GM15510 (cell line): ENCODE measurements around the gene ATG2A.

Experiments used
- POLR2A ChIP-seq: IDR thresholded peaks from 3 replicates; pipeline ENCODE4 v1.6.1; 2011; ENCODE audit warnings: borderline replicate concordance; ENCODE audit not compliant: insufficient read length; ENCODE audit errors: extremely low read depth

The ATG2A gene

DNA sequence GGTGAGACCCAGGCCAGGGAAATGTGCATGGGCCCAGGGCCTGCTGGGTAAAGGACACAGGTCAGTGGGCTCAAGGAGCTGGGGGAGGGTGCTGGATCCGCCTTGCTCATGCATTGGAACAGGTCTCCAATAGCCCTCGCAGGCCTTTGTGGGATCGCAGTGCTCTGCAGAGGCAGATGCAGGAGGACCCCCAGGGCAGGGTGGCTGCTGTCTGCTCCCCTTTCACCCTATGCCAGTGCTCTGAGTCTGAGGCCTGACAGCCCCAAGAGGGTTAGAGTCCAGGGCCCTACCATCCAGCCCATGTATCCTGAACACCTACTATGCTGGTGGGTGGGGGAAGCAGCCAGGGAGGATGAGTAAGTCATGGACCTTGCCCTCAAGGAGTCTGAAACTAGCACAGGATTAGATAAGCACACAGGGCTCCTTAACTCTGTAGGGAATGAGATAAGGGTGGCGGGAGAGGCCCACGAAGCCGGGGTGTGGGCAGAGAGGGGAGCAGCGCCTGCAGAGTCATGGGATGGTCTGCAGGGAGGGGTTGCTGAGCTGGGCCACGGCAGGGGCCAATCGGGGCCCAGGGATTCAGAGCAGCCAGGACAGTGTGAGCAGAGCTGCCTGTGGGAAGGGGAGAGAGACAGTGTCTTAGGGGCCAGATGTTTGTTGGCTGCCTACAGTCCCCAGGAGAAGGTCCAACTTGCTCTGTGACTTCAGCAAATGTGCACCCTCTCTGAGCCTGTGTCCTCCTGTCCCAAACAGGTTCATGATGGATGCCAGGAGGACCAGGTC lies 28.1 kb downstream of the ATG2A start:
- no peak for TF ChIP-seq POLR2A

DNA sequence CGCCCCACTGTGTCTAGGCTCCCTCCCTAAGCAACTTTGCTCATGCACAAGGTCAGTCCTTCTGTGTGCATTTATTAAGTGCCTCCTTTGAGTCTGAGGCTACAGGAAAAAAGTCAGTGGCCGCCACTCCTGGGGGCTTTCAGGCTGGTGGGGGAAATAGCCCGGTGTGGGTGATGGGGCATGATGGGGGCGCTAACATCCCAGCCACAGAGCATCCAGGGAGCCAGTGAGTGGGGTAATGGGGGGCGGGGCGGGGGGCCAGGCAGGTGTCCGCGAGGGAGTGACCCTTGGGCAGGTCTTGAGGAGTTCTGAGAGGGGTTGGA lies 28.6 kb downstream of the ATG2A start:
- TF ChIP-seq POLR2A = no peak

DNA sequence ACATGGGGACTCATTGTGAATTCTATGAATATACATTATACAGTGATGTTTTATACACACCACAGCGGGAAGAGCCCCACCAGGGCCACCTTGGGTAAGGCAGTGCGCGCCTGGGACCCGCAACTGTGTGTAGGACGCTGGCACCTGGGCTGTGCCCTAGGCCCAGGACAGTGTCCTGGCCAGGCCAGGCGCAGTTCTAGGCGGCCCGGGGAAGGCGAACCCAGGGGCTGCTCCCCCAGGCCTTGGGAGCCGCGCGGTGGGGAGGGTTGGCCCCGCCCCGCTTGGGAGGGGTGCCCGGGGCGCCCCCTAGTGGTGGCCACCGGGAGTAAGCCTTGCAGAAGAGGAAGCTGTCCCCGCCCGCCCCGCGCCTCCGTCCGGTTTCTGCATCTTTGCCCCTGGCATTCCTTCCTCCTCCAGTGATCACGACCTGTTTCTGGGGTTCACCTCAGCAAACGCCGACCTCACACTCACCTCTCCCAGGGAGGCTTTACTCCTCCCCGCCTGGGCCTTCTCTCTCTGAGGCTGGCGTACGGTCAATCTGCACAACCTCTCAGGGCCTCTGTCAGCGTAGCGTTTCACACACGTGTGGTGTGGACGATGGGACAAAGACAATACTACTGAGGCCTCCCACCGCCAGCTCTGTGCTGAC lies 29.1 kb downstream of the ATG2A start:
- peak; percentile 33 for TF ChIP-seq POLR2A

DNA sequence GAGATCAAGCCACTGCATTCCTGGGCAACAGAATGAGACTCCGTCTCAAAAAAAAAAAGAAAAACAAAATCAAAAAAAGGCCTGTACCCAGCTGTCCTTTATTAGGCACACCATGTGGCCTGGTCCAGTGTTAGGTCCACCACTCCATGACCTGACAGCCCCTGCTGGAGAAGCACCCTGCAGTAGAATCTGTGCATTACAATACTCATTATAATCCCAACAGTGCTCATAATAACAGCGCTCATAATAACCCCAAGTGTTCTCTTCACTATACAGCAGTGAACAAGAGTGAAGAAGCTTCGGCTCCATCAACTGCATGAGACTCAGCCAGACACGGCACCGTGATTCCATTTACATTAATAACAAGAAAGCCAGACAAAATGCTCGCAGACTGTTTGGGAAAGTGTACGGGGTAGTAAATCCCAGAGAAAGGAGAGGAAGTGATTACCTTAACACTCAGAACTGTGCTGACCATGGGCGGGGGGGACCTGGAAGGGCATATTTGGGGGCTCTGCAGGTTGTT lies 29.7 kb downstream of the ATG2A start:
- TF ChIP-seq POLR2A = no peak

DNA sequence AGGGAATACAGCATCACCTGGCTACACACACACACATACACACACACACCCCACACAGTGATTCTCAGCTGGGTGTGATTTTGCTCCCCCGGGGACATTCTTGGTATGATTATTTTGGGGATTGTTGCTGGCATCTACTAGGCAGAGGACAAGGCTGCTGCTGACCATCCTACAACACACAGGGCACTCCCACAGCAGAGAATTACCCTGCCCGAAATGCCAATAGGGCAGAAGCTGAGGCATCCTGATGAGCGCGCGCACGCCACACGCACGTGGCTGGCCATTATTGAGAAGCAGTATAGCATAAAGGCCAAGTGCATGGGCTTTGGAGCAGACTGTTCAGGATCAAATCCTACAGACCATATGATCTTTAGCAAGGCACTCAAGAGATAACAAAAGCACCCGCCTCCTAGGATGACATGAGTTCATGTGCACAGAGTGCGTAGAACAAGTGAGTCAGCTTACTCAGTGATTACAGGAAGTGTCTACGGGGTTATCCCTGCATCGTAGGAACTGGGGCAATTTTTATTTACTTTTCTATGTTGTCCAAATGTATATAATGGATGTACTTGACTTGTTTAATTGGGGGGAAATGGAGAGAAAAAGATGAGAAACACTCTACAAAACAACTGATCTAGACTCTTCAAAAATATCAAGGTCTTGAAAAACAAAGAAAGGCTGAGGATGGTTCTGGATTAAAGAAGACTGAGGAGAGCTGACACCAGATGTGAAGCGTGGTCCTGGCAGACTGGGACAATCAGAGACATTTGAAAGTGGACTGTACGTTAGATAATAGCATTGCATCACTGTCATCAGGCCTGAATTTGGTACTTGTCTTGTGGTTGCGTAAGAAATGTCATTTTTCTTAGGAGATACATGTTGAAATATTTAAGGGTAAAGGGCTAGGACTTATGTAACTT lies 31.4 kb downstream of the ATG2A start:
- TF ChIP-seq POLR2A = no peak

DNA sequence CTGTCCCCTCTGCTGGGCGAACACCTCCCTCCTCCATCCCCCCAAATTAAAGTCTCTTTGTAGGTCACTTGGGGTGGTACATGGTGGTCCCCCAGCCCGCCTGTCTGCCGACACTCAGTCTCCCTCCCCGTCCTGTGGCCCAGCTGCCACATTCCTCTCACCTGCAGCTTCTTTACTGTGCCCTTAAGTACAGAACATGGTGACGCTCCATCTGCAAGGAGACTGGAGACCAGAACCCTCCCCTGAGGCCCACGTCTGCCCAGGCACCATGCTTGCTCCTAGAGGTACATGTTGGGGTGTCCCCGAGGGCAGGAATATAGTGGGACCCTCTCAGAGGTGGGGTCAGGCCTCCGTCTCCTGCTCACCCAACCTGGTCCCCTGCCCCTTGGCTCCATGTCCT lies 33.0 kb downstream of the ATG2A start:
- TF ChIP-seq POLR2A = no peak

DNA sequence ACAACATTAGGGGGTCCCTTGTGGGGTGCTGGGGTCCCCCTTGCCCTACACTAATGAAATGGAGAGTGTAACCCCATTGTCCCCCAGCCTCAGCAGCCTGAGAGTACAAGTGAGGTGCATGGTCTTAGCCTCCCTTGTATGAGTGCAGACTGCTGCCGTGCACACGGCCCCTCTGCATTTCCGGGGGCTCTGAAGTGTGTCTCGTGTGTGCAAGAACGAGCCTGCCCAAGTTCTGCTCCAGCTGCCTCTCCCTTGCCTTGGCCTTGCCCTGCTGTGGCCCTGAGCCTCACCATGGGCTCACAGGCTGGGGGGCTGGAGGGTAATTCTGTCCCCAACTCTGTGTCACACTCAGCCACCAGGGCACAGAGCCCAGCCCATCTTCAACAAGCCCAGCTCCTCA lies 33.4 kb downstream of the ATG2A start:
- no peak for TF ChIP-seq POLR2A

DNA sequence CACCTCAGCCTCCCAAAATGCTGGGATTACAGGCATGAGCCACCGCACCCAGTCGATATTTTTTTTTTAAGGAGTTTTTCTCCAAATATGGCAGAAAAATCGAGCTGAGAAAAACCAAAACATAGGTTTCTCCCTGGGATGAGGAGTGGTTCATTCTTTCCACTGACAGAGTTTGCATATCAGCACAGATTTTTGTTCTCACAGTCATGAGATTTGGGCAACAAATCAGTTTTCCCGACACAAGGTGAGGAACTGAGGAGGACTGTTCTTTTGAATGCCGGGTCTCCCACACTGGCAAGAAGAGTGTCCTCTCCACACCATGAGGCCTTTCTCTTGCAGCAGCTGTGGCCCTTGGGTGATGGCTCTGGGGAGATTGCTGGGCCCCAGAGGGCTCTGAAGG lies 34.8 kb downstream of the ATG2A start:
- TF ChIP-seq POLR2A = no peak

DNA sequence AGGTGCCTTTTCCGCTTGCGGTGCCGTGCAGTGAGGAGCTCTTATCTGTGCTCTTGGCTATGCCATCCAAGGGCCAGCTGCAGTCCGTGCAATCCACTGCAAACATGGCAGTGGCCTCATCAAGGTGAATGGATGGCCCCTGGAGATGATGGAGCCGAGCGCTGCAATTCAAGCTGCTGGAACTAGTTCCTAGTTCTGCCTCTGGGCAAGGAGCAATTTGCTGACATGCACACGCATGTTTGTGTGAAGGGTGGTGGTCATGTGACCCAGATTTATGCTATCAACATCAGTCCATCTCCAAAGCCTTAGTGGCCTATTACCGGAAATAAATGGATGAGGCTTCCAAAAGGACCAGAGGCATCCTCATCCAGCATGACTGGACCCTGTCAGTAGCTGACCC lies 35.5 kb downstream of the ATG2A start:
- TF ChIP-seq POLR2A = no peak

DNA sequence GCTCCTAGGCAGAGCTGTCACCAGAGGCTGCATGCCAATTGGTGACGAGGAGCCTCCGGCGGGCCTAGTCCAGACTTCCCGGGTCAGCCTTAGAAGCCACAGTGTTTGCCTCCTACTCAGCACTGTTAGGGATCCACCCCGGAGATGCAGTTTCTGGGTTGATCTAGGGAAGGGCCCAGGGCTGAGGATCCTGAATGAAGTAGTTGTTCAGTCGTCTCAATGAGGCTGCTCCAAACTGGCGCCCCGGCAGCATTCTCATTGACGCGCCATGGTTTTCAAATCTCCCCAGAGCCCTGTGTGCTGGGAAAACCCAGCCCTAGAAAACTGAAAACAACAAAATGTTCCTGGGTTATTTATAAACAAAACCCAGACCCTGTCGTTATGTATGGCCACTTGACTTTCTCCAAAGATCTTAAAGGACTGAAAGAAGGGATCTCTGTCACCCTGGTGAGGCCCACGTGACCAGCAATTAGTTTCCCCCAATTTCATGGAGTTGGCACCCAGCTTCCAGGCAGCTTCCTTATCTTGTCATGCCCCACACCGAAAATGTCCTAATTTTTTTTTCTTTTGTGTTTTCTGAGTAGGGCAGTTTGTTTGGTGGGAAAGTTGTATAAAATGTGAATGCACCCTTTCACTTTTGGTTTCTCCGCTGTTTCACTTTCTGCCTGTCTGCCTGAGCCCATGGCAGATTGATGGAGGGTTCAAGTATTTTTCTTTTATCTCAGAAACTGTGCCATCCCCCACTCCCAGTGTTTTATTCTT lies 36.6 kb downstream of the ATG2A start:
- no peak for TF ChIP-seq POLR2A

DNA sequence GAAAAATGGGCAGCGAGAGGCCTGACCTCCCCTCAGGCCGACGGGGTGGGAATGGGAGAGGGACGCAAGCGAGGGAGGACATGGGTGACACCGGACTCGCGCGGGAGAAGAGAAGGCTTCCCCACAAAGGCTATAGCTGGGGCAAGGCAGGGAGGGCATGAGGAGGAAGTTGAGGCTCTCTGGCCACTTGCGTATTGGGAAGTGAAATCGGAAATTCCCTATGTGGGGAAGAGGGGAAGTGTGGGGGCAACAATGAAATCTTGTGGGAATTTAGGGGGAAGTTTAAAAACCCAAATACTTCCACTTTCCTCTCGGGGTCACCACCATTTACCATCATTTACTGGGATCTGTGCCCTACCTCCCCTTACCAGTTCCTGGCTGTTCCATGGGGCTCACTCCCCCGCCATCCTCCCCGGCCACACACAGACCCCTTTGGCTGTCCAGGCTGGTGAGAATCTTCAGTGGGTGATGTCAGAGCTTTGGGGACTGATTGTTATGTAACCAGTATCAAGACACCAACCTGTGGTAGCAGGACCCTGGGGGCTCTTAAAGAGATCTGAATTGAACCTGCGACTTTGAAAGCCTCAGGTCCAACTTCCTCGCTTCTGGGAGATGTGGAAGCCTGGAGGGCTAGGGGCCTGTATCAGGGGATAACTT lies 37.6 kb downstream of the ATG2A start:
- no peak for TF ChIP-seq POLR2A

DNA sequence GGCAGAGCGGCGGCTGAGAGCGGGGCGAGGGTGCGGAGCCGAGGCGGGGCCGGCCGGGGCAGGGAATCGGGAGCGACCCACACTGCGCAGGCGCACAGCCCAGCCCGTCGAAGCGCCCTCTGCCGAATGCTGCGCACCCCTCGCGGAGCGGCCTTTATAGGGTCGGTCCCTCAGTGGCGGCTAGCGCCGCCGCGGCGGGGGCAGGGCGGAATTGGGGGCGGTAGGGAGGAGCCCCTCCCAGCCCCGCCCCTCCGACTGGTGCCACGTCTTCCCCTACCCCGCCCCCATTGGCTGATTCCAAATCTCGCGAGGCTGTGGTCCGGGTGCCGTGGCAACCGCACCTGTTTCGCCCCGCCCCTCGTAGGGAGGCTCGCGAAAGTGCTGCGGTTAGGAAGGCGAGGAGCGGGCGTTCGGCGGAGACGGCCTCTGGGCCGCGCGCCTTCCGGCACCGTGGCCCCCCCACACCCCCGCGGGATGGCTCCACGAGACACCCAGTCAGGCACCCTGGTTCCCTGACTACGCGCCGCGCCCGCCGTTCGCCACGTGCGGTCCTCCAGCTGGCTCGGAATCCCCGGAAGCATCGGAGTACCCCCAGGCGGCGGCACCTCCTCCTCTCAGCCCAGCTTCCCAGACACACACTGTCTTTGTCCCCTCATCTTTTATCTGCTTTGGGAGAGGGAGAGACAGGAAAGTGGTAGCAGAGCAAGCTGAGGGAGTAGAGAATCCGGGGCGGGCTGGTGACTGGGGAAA lies 38.3 kb downstream of the ATG2A start, which contains the start of gene EHD1:
EHD1 (minus strand) TSS at position 128 of the 750 bp plus-strand sequence. CDS start 157 bp downstream, outside the sequence.
- peak; percentile 99 for TF ChIP-seq POLR2A

DNA sequence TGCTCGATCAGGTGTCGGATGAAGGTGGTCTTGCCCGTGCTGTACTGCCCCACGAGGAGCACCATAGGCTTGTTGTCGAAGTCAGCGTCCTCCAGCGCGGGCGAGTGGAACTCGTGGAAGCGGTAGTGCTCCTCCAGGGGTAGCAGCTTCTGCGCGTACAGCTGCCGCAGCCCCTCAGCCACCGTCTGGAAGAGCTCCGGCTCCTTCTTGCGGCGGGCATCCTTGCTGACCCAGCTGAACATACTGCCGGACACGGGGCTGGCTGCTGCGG lies 38.9 kb downstream of the ATG2A start:
- TF ChIP-seq POLR2A = no peak

DNA sequence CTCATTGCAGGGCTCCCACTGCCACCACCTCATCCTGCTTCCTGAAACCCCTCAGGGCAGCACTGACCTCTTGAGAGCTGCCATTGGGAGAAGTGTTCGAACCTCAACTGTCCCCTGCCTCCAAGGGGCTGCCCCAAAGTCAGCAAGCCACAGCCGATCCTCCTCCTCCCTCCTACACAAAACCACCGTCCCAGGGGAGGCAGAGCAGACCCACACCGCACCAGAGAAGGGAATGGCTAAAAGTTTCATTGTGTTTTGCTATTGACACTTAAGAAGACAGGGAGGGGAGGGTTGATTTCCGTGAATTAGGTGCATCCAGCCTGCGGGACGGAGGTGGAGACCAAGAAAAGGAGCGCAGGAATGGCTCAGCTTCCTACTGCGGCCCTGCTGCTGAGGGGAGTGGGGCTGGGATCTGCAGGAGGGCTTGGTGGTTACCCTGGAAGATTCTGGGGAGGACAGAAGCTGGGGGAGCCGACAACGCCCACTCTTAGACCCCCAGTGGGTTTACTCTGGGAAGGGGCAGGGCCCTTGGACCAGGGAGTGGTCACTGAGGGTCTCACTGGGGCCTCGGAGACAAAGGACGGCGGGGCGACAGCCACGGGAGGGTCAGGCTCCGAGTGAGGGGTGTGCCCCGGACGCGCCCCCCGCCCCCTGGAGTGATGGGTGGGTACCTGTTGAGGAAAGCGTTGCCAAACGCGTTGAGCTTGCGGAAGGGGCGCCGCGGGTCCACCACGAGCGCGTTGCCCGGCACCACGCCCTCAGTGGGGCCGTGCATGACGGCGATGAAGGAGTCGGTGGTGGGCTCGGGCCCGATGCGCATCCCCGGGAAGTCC lies 39.4 kb downstream of the ATG2A start:
- TF ChIP-seq POLR2A = peak; percentile 12
